ENCODE data around the gene KCNG2.
"Not testable (repeated sequence)": the region's sequence is repeated elsewhere in the genome, so short reads cannot be mapped to it uniquely, and the experiment has no call there.

KCNG2 gene

DNA sequence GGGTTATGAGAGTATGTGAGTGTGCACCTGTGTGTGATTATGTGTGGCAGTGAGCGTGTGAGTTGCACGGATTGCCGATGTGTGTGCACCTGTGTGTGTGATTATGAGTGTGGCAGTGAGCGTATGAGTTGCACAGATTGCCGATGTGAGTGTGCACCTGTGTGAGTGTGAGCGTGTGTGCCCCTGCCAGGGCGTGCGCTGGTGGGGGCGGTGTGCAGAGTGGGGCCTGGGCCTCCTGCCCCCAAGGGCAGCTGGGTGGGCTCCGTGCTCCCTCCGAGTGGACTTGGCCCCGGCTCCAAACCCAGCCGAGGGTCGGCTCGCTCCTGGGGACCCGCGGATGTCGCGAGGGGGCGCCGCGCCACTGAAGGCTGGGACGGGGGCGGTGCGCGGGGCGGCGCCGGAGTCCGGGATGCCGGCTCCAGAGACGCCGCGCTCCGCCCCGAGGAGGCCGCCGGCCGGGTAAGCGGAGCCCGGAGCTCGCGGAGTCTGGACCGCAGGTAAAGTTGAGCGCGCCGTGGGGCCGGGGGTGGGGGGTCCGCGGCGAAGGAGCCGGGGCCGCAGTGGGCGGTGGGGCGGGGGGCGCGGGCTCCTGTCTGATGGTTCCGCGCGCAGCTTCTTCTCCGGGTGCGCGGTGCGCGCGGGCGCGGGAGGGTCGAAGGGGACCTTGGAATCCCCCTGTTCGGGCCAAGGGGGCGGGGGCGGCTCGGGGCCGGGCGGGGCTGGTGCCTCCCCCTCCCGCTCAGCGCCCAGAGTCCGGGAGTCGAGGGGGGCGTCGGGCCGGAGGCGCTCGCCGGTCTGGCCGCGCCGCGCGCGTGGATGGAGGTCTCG, at the start of gene KCNG2:
TSS of gene KCNG2 (plus strand) at position 421 of the 828 bp plus-strand sequence. CDS start 65,730 bp downstream, outside the sequence.
- DNase-seq: peak; percentile 66

GRCh38 chr18:79748321-79749180, 49.2 kb upstream of the KCNG2 start:
- DNase-seq: no peak

DNA sequence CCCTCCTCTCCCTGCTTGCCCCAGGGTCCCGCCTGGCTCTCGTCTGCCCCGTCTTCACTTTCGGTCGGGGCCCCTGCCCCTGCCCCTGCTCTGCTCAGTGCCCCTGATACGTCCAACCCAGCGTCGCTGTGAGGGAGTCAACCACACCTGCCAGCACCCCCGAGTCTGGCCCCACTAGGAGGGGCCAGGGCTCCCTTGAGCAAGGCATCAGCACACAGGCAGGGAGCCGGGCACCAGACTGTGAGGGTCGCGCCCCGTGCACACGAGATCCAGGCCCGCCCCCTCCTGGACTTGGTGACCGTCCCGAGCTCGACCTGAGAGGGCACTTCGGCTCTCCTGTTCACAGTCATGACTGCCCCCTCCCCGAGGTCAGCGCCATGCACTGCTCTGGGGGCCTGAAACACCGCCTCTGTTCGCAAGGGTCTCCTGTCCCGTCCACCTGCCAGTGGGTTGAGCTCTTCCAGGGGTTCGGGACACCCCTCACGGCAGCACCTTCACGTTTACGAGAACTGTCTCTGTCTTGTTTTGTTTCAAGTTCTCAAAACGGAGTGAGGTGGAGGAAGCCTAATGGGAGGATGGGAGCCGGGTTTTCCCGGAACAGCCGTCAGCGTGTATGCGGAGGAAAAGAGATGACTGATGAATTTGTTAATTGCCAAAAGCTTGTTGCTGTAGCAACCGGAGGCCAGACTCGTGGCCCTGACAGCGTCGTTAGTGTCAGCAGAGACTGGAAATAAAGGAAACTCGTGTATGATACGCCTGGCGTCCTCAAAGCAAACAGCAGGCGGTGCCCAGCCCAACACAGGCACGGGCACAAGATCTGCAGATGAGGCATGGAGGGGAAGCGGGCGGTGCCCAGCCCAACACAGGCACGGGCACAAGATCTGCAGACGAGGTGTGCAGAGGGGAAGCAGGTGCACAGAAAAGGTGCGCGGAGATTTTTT, 48.2 kb upstream of the KCNG2 start:
- no peak for DNase-seq

- peak; percentile 10 for DNase-seq
Observed at GRCh38 chr18:79750980-79751571, 46.7 kb upstream of the KCNG2 start.

DNA sequence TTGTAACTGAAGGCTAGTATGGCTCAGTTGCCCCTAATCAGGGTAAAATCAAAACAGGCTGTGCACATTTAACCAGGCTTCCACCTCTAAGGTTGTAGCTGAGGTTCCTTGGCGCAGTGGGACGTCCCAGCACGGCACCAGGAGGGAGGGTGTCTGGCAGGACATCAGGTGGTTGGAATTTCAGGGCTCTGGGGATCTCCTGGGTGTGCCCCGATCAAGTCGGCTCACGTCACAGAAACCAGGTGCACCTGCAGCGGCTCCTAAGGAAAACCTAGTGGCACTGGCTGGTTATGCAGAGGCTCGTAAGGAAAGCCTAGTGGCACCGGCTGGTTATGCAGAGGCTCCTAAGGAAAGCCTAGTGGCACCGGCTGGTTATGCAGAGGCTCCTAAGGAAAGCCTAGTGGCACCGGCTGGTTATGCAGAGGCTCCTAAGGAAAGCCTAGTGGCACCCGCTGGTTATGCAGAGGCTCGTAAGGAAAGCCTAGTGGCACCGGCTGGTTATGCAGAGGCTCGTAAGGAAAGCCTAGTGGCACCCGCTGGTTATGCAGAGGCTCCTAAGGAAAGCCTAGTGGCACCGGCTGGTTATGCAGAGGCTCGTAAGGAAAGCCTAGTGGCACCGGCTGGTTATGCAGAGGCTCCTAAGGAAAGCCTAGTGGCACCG, 45.7 kb upstream of the KCNG2 start:
- not testable (repeated sequence) for DNase-seq

DNA sequence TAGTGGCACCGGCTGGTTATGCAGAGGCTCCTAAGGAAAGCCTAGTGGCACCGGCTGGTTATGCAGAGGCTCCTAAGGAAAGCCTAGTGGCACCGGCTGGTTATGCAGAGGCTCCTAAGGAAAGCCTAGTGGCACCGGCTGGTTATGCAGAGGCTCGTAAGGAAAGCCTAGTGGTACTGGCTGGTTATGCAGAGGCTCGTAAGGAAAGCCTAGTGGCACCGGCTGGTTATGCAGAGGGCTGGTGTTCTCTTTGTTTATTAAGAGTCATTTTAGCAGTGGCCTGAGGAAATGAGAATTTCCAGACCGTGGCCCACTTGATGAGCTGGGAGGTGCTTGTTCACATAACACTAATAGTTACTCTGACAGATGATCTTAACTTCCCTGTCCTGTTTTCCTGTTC, 44.8 kb upstream of the KCNG2 start:
- peak; percentile 10 for DNase-seq

- DNase-seq: no peak
Observed at GRCh38 chr18:79753391-79753851, 44.3 kb upstream of the KCNG2 start.

- DNase-seq: no peak
Observed at GRCh38 chr18:79754022-79754761, 43.5 kb upstream of the KCNG2 start.

GRCh38 chr18:79754831-79755351, 42.8 kb upstream of the KCNG2 start:
- no peak for DNase-seq

- no peak for DNase-seq
Observed at GRCh38 chr18:79755496-79756142, 42.1 kb upstream of the KCNG2 start.

DNA sequence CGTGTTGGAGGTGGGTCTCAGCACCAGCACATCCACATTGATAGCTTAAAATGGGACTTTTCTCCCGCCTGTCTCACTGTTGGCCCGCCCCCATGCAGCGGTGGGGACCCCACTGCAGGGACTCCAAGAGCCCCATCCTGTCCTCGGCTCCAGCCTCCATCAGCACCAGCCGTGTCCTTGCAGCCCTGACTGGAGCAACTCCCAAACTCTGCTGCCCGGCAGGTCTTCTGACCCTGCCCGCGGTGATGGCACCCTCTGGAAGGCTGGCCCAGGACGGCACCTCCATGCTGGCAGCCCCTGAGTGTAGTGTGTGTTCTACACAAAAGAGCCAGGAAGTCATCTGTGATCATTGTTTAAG, 41.6 kb upstream of the KCNG2 start:
- no peak for DNase-seq

- DNase-seq: no peak
Observed at GRCh38 chr18:79756826-79757225, 40.9 kb upstream of the KCNG2 start.

DNA sequence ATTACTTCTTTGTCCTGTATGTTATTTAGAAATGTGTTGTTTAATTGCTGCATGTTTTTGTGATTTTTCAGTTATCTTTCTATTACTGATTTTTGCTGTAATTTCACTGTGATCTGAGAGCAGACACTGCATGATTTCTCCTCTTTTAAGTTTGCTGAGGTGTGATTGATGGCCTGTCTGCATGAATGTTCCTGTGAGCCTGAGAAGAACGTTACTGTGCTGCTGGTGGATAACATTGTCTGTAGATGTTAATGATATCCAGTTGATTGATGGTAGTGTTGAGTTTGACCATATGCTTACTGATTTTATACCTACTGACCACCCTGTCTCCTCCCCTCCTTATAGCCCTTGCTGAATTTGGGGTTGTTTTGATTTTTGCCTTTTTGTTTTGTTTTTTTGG, 37.4 kb upstream of the KCNG2 start:
- no peak for DNase-seq

GRCh38 chr18:79760881-79761280, 36.9 kb upstream of the KCNG2 start:
- no peak for DNase-seq

DNA sequence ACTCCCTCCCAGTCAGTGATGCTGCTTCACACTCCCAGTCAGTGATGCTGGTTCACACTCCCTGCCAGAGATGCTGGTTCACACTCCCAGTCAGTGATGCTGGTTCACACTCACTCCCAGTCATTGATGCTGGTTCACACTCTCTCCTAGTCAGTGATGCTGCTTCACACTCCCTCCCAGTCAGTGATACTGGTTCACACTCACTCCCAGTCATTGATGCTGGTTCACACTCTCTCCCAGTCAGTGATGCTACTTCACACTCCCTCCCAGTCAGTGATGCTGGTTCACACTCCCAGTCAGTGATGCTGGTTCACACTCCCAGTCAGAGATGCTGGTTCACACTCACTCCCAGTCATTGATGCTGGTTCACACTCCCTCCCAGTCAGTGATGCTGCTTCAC, 34.3 kb upstream of the KCNG2 start:
- DNase-seq: no peak

- no peak for DNase-seq
Observed at GRCh38 chr18:79764131-79764530, 33.6 kb upstream of the KCNG2 start.

DNA sequence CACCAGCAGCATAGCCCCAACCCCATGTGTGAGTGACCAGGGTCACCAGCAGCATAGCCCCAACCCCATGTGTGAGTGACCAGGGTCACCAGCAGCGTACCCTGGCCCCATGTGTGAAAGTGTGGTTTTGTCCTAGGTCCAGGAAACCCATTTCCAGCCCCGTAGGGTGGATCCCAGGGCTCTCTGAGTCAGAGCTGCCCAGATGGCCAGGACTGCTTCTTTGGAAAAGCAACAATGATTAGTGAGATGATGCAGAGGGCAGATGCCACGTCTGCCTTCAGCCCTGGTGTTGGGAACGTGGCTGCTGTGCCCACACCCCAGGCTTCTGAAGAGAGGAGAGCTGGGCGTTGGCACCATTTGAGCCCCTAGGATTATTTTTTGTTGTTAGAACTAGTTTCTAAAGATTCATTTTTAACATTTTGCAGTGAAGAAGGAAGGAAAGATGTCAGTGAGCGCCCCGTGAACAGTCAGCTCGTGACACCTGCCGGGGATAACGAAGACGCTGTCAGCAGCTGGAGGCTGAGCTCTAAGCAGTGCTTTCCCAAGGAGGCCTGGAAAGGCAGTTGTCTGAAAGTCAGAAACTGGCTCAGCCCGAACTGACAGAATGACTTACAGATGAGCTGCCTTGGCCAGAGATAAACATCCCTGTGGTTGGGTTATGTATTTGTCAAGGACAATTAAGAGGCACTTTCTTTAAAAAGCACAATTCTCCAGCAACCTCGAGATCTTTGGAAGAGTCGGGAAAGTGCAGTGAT, 32.1 kb upstream of the KCNG2 start:
- no peak for DNase-seq

DNA sequence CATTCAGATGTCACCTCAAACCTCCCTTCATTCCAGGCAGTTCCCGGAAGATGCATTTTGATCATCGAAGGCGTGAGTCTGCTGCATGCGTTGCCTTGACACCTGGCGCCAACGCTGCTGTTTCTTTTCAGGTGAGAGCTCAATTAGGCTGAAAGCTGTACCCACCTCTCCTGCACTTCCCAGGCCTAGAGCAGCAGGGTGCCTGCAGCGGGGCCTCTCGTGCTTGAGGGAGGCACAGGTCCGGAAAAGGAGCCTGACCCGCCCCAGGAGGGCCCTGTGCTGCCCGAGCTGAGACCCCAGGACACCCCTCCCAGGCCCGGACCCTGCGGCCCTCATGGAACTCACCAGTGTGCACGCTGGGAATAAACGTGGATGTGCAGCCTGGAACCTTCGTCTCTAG, 31.4 kb upstream of the KCNG2 start:
- DNase-seq: no peak

- DNase-seq: no peak
Observed at GRCh38 chr18:79768745-79769144, 29.0 kb upstream of the KCNG2 start.
